Retinal pigment epithelial cell (primary cell): Measurements from ENCODE around the gene ZNF492.
"Not testable (repeated sequence)": the region's sequence is repeated elsewhere in the genome, so short reads cannot be mapped to it uniquely, and the experiment has no call there.

ENCODE experiments used
- DNase-seq: peaks from one replicate; pipeline ENCODE4 v3.0.0-alpha.2; 2010; ENCODE audit warnings: low read depth
- H3K4me3 ChIP-seq: 2 replicates; pipeline ENCODE4 v1.5.1; 2011; ENCODE audit warnings: mild to moderate bottlenecking, low read length, control low read depth, moderate library complexity
- TF ChIP-seq, protein P1 (sequence below): conservative IDR thresholded peaks from 2 replicates; pipeline ENCODE4 v1.5.1; 2011; ENCODE audit warnings: low read depth, low read length, control low read depth, inconsistent platforms

Gene ZNF492

DNA sequence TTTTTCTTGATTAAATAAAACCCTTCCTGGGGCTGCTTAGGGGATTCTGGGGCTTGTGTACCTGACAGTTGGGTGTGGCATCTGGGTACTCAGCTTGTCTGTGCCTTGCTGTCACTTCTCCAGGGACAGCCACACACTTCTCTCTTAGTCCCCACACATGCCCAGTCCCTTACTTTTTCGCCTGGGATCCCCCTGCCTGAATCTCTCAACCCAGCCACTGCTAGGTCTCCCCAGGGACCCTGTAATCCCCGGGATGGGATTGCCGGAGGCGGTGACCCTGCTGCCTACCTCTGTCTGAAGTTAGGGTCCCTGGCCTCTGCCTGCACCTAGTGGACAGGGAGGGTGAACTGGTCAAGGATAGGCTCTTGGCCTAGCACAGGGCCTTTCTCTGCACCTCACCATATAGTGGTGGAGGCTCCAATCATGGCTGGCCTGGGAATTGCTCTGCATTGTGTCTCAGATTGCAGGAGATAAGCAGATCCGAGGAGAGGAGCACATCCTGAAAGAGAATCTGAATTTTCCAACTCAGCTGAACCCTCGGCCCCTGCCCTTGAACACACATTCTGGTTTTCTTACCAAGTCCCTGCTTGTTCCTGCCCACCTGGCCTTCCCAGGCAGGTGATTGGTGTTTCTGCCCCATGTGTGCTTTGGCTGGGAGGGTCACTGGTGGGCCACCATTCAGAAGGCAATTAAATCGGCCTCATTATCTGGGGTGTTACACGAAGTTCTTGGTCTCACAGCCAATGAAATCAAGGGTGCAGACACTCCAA, 8.7 kb upstream of the ZNF492 start:
- TF ChIP-seq, protein P1, sequence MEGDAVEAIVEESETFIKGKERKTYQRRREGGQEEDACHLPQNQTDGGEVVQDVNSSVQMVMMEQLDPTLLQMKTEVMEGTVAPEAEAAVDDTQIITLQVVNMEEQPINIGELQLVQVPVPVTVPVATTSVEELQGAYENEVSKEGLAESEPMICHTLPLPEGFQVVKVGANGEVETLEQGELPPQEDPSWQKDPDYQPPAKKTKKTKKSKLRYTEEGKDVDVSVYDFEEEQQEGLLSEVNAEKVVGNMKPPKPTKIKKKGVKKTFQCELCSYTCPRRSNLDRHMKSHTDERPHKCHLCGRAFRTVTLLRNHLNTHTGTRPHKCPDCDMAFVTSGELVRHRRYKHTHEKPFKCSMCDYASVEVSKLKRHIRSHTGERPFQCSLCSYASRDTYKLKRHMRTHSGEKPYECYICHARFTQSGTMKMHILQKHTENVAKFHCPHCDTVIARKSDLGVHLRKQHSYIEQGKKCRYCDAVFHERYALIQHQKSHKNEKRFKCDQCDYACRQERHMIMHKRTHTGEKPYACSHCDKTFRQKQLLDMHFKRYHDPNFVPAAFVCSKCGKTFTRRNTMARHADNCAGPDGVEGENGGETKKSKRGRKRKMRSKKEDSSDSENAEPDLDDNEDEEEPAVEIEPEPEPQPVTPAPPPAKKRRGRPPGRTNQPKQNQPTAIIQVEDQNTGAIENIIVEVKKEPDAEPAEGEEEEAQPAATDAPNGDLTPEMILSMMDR, result no peak
- no peak overlapping the region for H3K4me3 ChIP-seq
- DNase-seq, result no peak

DNA sequence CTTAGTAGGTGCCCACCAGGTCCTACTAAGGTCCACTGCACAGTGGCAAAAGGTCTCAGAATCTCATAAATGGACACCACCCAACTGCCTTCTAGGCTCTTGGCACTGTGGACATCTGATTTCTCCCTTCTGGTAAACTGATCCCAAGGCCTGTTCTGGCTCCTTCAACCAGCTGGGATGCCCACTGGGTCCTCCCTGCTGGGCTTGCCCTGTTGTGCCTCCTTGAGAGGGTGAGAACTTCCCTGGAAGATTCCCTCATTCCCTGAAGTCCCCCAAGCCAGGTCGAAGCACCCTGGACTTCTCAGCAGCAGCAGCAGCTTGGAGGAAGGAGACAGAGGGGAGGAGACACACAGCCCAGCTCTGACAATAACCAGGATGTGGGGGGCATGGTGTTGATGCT, 6.6 kb upstream of the ZNF492 start:
- TF ChIP-seq, protein P1, result no peak
- DNase-seq, result no peak
- no peak overlapping the region for H3K4me3 ChIP-seq

DNA sequence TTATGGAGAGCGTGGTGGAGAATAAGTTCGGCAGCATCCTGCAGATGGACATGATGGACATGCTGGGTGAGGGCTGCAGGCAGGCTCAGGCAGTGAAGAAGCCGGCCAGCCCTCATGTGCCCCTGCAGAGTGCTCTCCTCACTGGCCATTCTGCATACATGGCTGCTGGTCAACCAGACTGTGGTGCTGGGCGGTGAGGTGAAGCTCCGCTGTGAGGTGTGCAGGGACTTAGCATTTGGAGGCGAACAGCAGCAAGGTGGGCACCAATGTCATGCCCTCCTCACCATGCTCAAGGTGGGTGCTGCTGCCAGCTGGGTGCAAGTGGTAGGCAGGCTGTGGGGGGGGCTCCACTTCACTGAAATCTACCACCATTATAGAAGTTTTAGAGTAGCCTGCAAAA, 5.7 kb upstream of the ZNF492 start:
- TF ChIP-seq, protein P1, result no peak
- DNase-seq, result no peak
- H3K4me3 ChIP-seq, result no peak overlapping the region

DNA sequence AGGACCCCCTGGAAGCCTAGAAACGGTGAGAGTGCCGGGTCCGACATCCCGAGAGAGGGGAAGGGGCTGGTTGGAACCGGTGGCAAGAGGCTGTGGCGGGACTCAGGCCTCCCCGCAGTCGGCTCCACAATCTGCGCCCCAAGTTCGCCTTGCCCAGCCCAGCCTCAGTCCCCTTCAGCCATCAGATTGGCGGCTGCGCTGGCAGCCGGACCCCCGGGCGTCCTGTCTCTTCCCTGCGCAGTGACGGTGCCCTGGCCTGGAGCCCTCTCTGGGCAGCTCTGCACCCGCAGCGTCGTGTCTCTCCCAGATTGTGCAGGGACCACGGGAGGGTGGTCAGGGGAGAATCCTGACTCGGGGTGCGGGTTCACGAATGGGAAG, 315 bp downstream of the ZNF492 start:
- no peak for DNase-seq
- H3K4me3 ChIP-seq, result peak overlapping the region; percentile 92
- TF ChIP-seq, protein P1, result no peak

DNA sequence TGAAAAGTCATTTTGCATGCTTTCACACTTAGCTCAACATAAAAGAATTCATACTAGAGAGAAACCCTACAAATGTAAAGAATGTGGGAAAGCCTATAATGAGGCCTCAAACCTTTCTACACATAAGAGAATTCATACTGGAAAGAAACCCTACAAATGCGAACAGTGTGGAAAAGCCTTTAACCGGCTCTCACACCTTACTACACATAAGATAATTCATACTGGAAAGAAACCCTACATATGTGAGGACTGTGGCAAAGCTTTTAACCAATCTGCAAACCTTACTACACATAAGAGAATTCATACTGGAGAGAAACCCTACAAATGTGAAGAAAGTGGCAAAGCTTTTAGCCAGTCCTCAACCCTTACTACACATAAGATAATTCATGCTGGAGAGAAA, 51.4 kb downstream of the ZNF492 start:
- not testable (repeated sequence) for DNase-seq, H3K4me3 ChIP-seq

DNA sequence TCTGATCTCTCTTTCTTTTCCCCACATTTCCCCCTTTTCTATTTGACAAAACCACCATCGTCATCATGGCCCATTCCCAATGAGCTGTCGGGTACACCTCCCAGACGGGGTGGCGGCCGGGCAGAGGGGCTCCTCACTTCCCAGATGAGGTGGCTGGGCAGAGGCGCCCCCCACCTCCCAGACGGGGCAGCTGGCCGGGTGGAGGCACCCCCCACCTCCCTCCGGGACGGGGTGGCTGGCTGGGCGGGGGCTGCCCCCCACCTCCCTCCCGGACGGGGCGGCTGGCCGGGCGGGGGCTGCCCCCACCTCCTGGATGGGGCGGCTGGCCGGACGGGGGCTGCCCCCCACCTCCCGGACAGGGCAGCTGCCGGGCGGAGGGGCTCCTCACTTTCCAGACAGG, 68.5 kb downstream of the ZNF492 start:
- not testable (repeated sequence) for DNase-seq, H3K4me3 ChIP-seq

DNA sequence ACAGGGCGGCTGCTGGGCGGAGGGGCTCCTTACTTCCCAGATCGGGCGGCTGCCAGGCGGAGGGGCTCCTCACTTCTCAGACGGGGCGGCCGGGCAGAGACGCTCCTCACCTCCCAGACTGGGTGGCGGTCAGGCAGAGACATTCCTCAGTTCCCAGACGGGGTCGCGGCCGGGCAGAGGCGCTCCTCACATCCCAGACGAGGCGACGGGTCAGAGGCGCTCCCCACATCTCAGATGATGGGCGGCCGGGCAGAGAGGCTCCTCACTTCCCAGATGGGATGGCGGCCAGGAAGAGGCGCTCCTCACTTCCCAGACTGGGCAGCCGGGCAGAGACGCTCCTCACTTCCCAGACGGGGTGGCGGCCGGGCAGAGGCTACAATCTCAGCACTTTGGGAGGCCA, 69.0 kb downstream of the ZNF492 start:
- DNase-seq, H3K4me3 ChIP-seq: not testable (repeated sequence)

DNA sequence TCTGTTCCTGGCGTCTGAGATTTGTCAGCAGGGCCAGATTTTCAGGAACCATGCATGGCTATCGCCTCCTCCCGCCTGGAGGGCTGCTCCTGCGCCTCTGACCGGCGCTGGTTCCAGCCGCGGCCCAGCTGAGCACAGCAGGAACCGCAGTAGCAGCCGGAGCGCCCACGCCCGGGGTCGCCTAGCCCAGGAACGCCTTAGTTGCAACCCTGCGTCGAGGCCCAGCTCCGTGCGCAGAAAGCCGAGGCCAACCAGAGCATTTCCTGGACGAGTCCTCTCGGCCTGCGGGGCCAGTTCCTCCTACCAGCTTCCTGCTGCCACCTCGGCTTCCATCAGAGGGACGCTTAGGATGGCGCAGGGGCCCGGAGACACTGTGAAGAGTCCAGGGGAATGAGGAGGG, 74.9 kb downstream of the ZNF492 start:
- DNase-seq, result no peak
- no peak overlapping the region for H3K4me3 ChIP-seq
- TF ChIP-seq, protein P1, result no peak
